Mesodermal cell (in vitro differentiated cells): ENCODE measurements around the gene CMPK1.
"Not testable (repeated sequence)": the region's sequence is repeated elsewhere in the genome, so short reads cannot be mapped to it uniquely, and the experiment has no call there.

Experiments used
- H3K27ac ChIP-seq: 2 replicates; pipeline ENCODE4 v1.7.0; 2013; ENCODE audit warnings: mild to moderate bottlenecking, low read depth, low read length, moderate library complexity; ENCODE audit not compliant: severe bottlenecking
- H3K36me3 ChIP-seq: 2 replicates; pipeline ENCODE4 v1.7.1; 2013; ENCODE audit warnings: mild to moderate bottlenecking, low read length, moderate library complexity; ENCODE audit not compliant: control insufficient read depth, insufficient read depth
- H3K4me1 ChIP-seq: one replicate; pipeline ENCODE4 v1.7.1; 2013; ENCODE audit warnings: mild to moderate bottlenecking, low read length; ENCODE audit not compliant: insufficient read depth, control insufficient read depth, poor library complexity, severe bottlenecking
- H3K4me3 ChIP-seq: 2 replicates; pipeline ENCODE4 v1.7.0; 2013; ENCODE audit warnings: low read length, control low read depth, mild to moderate bottlenecking; ENCODE audit not compliant: insufficient read depth, poor library complexity, severe bottlenecking; ENCODE audit errors: extremely low read depth
- H3K9me3 ChIP-seq: 2 replicates; pipeline ENCODE4 v1.7.1; 2013; ENCODE audit warnings: mild to moderate bottlenecking, low read length, moderate library complexity; ENCODE audit not compliant: control insufficient read depth
- WGBS, 2 experiments: methylation state at CpG; one replicate each; pipeline ENCODE4 v1.1.5; 2013; ENCODE audit warnings: missing lambda C conversion rate in 2 of 2; ENCODE audit not compliant: insufficient coverage in 2 of 2; 5-methylcytosine and 5-hydroxymethylcytosine counted together

Gene CMPK1

GRCh38 chr1:47338249-47339077 is 4.9 kb downstream of the CMPK1 start:
- Histone ChIP-seq H3K4me1 (peaks cover 6% of the 10 kb centered on the region), H3K9me3 (no peaks in the 10 kb centered on the region), H3K36me3 (peaks cover 26% of the 10 kb centered on the region), H3K27ac (no peak overlapping the region), H3K4me3 (no peak overlapping the region)

GRCh38 chr1:47340227-47340626 is 6.6 kb downstream of the CMPK1 start:
- no peaks in the 10 kb centered on the region for H3K9me3 ChIP-seq
- 92% methylated on average over 2 of the region's 4 CpGs; no CpG with 5 or more reads in 1 of the 2 experiments for WGBS, 2 experiments
- H3K4me1 ChIP-seq, result peaks cover 4% of the 10 kb centered on the region
- peaks cover 30% of the 10 kb centered on the region for H3K36me3 ChIP-seq
- H3K27ac ChIP-seq, result no peak overlapping the region
- no peak overlapping the region for H3K4me3 ChIP-seq

- 91 to 100% methylated on average over 5 of the region's 5 CpGs for WGBS, 2 experiments
These were observed 13.4 kb downstream of the CMPK1 start for GRCh38 chr1:47346979-47347378.

GRCh38 chr1:47347735-47348134 is 14.1 kb downstream of the CMPK1 start:
- peaks cover 39% of the 10 kb centered on the region for H3K36me3 ChIP-seq
- H3K27ac ChIP-seq, result no peak overlapping the region
- no peaks in the 10 kb centered on the region for H3K4me1 ChIP-seq
- no peaks in the 10 kb centered on the region for H3K9me3 ChIP-seq
- H3K4me3 ChIP-seq, result no peak overlapping the region
- WGBS, 2 experiments, result 91 to 97% methylated on average over 9 of the region's 9 CpGs

More at GRCh38 chr1:47346979-47347378, 13.4 kb downstream of the CMPK1 start:
- H3K27ac ChIP-seq, H3K9me3 ChIP-seq, H3K4me1 ChIP-seq, H3K4me3 ChIP-seq: not testable (repeated sequence)
- H3K36me3 ChIP-seq, result peaks cover 42% of the 10 kb centered on the region

- peaks cover 39% of the 10 kb centered on the region for H3K36me3 ChIP-seq
- no peaks in the 10 kb centered on the region for H3K4me1 ChIP-seq
- no peaks in the 10 kb centered on the region for H3K9me3 ChIP-seq
- H3K4me3 ChIP-seq, result no peak overlapping the region
- WGBS, 2 experiments, result 100% methylated on average over 1 of the region's 1 CpG
- H3K27ac ChIP-seq, result no peak overlapping the region
These were observed 14.7 kb downstream of the CMPK1 start for GRCh38 chr1:47348246-47348645.

DNA sequence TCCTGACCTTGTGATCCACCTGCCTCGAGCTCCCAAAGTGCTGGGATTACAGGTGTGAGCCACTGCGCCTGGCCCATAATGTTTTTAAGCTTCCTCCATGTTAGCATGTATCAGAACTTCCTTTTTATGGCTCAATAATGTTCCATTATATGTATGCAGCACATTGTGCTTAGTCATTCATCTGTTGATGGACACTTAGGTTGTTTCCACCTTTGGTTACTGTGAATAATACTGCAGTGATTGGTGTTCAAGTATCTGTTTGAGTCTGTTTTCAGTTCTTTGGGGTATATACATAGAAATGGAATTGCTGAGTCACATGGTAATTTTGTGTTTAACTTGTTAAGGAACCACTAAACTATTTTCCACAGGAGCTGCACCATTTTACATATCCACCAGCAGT is 17.7 kb downstream of the CMPK1 start:
- no peak overlapping the region for H3K4me3 ChIP-seq
- H3K27ac ChIP-seq, result no peak overlapping the region
- H3K9me3 ChIP-seq, result no peaks in the 10 kb centered on the region
- 90 to 92% methylated on average over 2 of the region's 2 CpGs for WGBS, 2 experiments
- no peaks in the 10 kb centered on the region for H3K4me1 ChIP-seq
- peaks cover 29% of the 10 kb centered on the region for H3K36me3 ChIP-seq

DNA sequence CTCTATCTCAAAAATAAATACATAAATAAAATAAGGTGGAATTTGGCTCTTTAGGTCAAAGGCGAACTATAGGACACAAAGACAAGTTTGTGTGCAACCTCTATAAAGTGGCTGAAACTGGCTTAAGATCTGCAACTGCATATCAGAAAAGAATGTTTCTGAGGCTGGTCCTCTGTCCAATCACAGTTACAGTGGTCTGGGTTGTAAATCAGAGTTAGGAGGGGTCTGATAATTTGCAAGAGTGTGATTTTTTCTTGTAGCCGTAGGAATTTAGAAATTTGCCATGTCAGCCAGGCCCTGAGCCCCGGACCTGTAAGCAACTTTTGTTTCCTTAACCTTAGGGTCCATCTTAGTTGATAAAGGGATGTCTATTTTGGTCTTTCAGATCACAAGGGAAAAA is 27.8 kb downstream of the CMPK1 start:
- peaks cover 3% of the 10 kb centered on the region for H3K36me3 ChIP-seq
- H3K9me3 ChIP-seq, result no peaks in the 10 kb centered on the region
- no peak overlapping the region for H3K4me3 ChIP-seq
- 48 to 82% methylated on average over 2 to 3 of the region's 3 CpGs for WGBS, 2 experiments
- H3K27ac ChIP-seq, result no peak overlapping the region
- H3K4me1 ChIP-seq, result no peaks in the 10 kb centered on the region

DNA sequence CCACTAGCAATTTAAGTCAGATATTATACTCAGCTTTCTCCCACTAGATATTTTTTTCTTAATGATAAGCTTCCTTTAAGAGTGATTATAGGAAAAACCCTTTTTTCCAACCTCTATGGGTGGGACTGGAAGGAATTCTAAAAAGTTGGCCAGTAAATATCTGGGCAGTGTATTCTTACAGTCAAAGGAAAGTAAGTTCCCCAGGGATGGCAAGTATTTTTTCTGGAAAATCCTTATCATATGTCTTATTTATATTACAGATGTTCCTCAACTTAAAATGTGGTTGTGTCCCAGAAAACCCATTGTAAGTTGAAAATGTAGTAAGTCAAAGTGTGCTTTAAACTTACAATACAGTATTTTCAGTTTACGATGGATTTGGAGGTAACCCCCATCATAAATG is 29.2 kb downstream of the CMPK1 start:
- H3K4me3 ChIP-seq, result no peak overlapping the region
- H3K36me3 ChIP-seq, result peaks cover 3% of the 10 kb centered on the region
- H3K4me1 ChIP-seq, result no peaks in the 10 kb centered on the region
- WGBS, 2 experiments, result no CpG with 5 or more reads among the region's 1 CpG
- H3K9me3 ChIP-seq, result no peaks in the 10 kb centered on the region
- no peak overlapping the region for H3K27ac ChIP-seq

GRCh38 chr1:47367651-47368050 is 34.1 kb downstream of the CMPK1 start:
- Histone ChIP-seq H3K36me3 (peaks cover 44% of the 10 kb centered on the region), H3K27ac (no peak overlapping the region), H3K9me3 (no peaks in the 10 kb centered on the region), H3K4me1 (no peaks in the 10 kb centered on the region), H3K4me3 (no peak overlapping the region)
- WGBS, 2 experiments, result 93 to 100% methylated on average over 3 of the region's 7 CpGs

GRCh38 chr1:47371016-47371517 is 37.5 kb downstream of the CMPK1 start:
- H3K36me3 ChIP-seq, result peaks cover 66% of the 10 kb centered on the region
- H3K9me3 ChIP-seq, result no peaks in the 10 kb centered on the region
- no peak overlapping the region for H3K4me3 ChIP-seq
- H3K27ac ChIP-seq, result no peak overlapping the region
- no peaks in the 10 kb centered on the region for H3K4me1 ChIP-seq

DNA sequence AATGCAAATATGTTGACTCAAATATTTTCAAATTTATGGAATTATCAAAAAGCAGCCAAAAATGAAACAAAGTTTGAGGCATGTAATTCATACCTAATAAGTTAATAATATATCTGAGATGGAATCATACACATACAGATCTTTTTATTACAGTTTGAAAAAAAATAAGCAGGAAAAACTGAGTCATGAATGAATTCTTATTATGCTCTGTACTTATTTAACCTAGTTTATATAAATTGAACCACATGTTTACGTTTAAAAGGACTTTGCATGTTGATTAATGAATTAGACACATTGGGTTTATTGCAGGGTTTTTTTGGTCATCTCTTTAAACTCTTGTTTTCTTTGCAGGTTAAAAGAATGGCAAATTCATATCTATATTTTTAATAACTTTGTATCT is 40.9 kb downstream of the CMPK1 start:
- no peaks in the 10 kb centered on the region for H3K9me3 ChIP-seq
- H3K4me3 ChIP-seq, result no peak overlapping the region
- H3K27ac ChIP-seq, result no peak overlapping the region
- H3K4me1 ChIP-seq, result no peaks in the 10 kb centered on the region
- no CpG with 5 or more reads among the region's 1 CpG for WGBS, 2 experiments
- H3K36me3 ChIP-seq, result peaks cover 72% of the 10 kb centered on the region
